HG03354 (cell line): ENCODE data around the gene TMEM235.
"Not testable (repeated sequence)": the region's sequence is repeated elsewhere in the genome, so short reads cannot be mapped to it uniquely, and the experiment has no call there.

Source experiments
- ATAC-seq: cut with Tn5 transposase; IDR thresholded peaks from one replicate; pipeline ENCODE4 v1.9.1; 2021; ENCODE audit warnings: mild to moderate bottlenecking; ENCODE audit not compliant: unreplicated experiment, poor library complexity, severe bottlenecking

The TMEM235 gene

DNA sequence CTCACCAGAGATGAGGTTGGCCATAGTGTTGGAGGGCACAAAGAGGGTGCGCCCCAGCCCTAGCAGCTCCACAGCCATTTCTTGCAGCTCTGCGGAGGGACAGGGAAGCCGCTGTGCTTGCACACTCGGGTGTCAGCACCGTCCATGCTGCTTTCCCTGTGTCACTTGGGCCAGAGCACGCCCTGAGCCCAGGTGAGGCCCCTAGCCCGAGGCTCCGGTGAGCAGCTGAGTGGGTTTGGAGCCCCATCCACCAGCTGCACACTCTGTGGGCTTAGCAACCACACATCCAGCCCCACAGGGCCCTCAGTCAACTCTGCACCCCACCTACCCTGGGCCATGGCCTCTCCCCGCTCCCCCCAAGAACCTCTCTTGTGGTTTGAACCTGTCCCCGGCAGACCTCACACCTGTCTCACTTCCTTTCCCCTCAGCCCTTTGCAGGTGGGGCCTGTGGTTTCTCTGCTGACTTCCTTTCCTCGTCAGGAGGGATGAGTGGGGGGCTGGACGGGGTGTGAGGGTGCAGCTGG, 20.7 kb downstream of the TMEM235 start:
- ATAC-seq: no peak

DNA sequence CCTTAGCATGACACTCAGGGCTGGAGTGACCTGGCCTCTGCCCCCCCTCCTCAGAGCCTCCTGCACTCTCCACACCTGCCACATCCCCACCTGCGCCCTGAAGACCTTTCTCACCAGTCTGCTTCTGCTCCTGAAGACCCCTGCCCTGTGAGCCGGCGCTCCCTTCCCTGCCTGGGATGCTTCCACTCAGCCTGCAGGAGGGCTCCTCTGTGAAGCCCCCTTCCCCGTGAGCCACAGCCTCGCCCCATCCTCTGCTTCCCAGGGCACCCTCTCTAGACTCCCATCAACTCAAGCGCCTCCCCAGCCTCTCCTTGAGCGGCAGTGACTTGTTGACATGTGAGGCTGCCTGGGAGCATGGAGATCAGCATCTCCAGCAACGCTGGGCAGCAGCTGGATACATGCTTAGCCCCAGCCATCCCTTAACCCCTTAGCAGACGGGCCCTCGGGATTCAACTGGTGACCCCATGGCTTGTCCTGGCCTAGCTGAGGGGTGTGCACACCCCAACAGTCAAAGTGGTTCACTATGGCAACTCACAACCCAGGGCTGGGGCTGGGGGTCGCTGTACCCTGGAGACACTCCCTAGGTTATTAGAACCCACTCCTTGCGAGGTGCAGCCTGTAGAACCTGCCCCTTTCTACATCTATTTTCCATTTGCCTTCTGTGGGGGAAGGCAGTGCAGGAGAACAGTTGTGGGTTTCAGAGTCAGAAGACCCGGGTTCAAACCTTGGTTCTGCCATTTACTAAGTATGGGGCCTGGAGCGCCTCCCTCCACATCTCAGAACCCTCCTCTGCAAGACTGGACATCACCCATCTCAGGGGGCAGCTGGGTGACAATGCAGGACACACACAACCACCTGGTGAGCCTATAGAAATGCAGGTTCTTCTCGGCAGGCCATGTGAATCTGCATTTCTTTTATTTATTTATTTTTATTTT, 21.5 kb downstream of the TMEM235 start:
- ATAC-seq: no peak

DNA sequence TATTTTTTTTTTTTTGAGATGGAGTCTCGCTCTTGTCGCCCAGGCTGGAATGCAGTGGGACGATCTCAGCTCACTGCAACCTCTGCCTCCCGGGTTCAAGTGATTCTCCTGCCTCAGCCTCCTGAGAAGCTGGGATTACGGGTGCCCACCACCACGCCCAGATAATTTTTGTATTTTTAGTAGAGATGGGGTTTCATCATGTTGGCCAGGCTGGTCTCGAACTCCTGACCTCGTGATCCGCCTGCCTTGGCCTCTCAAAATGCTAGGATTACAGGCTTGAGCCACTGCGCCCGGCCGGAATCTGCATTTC, 22.2 kb downstream of the TMEM235 start:
- not testable (repeated sequence) for ATAC-seq

DNA sequence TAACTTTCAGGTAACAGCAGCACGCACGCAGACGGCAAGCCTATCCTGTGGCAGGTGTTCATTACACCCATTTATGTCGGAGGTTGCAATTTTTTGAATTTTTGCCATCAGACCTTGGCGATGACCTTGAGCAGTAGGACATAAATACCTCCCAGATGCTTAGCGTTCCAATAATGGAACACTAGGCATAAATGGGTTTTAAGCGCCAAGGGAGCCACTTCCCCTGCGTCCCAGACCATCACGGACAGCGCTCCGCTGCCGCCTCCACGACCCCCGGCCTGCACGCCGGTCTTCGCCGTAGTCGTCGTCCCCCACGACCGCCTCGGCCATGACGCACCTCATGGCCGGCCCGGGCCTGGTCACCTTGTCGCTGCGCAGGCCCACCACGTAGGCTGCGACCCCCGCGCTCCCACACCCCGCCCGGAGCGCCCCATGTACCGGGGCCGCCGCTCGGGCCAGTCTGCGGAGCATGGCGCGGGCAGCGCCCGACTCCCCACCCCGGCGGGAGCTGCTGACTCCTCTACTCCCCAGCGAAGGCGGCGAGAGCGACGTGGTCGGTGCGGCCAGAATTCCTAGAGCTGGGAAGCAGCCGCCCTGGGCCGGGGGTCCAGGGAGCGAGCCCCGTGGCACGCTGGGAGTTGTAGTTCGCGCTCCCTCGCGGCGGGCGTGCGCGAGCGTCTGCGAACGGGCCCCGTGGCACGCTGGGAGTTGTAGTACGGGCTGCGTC, 22.7 kb downstream of the TMEM235 start:
- ATAC-seq: peak; percentile 51

DNA sequence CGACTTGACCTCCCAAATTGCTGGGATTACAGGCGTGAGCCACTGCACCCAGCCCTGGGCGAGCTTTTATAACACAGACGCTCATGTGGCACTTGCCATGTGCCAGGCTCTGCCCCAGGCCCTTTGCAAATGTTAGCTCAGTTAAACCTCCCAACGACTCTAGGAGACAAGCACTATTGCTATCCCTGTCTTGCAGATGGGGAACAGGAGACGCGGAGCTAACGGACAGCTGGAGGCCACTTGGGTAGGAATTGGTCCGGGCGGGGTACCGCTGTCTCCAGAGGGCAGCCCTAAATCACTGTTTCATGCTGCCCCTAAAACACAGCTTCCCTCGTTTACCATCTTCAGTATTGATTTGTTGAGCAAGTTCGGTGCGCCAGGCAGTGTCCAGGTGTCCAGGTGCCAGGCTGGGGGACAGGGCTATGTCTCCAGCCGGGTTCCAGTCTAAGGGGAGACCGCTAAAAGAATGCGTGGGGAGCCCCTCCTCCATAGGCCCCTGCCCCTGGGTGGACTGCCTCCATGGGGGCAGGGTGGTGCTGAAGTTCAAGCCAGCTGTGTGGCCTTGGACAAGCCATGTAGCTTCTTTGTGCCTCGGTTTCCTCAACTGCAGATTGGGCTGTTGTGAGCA, 23.7 kb downstream of the TMEM235 start:
- no peak for ATAC-seq

DNA sequence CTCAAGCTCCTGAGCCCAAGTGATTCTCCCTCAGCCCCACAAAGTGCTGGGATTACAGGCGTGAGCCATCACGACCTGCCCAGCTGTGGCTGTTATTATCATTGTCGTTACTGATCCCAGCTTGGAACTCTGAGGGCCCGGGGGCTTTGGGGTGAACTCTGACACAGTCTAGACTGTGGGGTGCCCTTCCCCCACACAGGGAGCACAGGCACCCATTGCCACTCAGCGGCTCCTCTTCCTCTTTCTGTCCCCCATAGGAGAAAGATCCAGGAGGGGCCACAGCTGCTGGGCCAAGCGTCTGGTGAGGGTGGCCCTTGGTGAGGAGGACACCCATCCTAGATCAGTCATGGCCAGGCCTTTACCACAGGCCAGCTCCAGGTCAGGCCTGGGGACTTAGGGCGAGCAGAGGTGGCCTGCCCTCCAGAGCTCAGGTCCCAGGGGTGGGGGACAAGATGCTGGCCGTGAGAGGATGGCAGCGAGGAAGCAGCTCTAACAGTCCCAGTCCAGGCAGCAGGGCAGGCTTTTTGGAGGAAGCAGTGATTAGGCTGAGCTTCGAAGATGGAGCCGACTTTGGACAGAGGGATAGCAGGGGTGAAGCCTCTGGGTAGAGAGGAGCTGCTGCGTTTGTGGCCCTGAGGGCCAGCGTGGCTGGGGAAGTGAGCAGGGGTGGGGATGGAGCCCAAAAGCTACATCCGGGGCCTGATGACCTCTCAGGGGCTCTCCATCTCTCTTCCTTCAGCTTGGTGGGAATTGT, 24.7 kb downstream of the TMEM235 start:
- ATAC-seq: no peak

DNA sequence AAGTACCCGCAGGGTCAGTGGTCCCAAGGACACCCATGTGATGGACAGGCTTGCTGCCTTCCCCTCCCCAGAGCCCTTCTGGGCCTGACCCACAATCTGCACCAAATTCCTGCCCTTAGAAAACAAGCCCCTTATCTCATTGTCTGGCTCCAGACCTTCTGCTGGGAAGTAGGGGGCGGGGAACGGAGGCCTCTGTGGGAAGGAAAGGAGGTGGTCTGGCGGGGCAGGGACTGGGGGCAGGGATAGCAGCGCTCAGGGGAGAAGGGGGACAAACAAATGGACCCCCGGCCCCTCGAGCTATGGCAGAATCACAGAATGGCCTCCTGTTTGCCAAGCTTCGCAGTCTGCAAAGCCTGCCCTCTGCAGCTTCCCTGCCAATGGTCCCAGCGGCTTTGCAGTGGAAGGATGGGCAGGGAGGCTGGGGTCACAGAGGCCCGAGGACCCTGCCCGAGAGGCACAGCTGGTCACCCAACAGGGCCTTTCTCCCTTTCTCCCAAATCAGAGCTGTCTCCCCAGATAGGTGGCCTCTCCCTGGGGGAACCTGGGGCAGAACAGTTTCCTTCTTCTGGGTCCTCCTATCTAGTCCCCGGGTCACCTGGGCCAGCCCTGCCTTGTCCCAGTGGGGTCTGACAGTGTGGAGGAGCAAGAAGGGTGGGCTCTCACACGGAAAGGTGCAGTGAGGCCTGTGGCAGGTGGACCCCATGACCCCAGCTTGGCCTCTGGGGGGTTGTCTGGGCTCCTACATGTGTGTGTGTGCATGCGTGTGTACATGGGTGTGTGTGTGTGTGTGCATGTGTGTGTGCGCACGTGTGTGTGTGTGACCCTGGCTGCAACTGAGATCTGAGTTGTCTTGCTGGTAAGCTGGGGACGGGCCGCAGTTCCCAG, 25.5 kb downstream of the TMEM235 start:
- ATAC-seq: no peak

DNA sequence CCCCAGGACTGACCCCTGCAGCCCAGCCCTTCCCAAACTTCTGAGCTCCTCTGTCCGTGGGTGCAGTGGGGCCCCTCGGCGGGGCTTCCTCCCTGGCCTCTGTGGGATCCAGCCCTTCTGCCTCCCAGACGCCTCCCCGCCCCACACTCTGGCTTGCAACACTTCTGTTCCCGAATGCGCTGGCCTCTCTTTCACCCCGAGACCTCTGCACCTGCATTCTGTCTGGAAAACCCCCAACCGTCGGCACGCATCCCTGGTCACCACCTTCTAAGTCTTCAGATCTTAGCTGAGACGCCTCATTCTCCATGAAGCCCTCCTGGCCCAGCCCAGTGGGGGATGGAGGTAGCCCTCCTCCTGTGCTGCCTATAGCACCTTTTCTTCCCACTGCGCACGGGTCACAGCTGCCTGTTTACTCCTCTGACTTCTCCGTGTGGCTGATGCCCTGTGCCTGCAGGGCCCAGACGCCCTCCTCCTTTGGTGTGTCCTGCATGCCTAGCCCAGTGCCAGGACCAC, 26.4 kb downstream of the TMEM235 start:
- ATAC-seq: no peak

DNA sequence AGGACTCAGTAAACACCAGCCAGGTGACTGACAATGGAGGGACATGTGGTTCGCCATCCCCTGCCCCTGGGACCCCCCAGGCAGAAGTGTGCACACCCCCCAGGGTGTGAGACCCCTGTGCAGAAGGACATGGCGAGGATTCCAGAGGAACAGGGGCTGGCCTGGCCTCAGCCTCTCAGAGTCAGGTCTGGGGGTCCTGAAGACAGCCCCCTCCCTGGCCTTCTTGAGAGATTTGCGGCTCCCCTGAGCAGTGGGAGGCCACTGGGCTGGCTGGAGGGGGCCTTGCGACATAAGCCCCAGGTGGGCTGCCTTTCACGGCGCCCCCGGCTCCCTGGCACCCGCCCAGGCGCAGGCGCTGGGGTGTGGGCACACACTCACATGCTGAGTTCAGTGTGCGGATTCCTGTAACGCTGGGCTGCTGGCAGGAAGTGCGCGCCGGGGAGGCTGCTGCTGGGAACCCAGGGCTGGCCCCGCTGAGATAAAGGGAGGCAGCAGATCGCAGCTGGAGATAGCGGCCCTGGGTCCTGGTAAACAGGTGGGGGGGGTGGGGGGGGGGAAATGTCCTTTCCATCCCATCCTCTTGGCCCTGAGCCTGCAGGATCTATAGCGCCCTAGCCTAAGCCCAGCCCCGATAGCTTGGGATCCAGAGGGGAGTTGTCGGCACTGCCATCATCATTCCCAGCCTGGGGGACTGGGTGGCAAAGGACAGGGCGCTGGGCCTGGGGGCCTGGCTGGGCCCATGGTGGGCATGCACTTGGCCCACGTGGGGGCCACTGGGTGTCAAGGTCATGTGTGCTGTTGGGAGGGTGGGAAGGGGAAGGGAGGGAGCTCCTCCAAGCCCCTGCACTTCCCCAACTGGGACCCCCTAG, 27.1 kb downstream of the TMEM235 start:
- no peak for ATAC-seq

DNA sequence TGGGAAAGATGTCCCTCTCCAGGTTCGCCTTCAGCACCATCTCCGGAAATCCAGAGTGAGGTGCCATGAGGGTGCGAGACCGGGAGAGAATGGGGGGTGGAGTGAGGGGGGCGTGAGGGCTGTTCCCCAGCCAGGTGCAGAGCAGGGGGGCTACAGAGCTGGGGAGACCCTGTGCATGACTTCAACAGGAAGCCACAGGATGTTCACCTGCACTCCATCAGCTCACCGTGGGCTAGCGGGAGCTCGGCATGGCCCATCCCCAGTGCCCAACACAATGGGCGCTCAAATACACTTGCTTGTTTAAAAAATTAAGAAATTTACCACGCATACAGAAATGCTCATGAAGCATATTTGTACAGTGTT, 27.7 kb downstream of the TMEM235 start:
- no peak for ATAC-seq

DNA sequence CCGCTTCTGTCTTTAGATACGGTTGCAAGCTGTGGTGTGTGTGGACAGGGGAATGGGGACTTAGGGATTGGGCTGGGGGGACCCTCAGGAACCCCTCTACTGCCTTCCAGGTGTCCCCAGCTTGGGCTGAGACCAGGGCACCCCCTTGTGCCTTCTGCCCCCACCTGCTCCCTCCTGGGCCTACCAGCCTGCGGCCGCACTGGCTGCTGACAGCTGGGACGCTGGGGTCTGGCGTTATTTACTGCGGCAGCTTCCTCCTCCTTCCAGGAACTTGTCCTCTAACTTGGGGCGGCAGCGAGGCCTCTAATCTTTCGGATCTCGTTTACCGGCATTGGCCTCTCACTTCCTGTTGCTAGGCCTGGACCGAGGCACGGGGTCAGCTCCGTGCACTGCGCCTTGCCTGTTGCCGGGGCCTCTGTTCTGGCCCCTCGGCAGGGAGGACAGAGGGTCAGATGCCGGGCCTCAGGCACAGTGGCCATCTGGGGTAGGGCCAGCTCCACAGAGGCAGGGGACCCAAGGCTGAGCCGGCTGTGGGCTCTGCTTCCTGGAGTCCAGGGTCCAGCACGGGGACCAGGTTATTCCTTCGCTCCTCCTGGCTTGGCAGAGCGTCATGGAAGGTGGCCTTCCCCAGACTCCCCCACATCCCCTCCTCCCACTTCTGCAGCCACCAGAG, 31.8 kb downstream of the TMEM235 start:
- ATAC-seq: no peak

DNA sequence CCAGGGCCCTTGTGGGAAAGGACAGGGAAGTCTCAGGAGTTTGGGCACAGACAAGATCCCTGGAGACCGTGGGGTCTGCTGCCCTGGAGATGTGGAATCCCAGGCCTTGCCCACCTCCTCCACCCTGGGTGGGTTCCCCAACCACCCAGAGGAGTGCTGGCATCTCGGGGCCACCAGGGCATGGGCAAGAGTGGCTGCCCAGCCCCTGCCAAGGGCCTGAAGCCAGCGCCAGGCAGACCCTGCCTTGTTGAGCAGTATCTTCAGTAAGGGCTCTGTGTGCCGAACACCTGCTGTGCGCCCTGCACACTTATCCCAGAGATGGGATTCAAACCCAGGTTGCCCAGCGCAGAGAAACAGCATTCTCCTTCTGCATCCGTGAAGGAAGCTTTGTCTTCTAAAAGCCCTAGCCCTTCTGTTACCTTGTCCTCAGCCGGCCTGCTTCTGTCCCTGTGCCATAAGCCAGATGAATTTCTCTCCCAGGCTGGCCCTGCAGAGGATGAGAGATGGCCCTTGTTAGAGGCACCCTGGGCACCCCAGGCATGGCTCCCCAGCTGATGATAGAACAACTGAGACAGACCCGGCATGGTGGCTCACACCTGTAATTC, 32.4 kb downstream of the TMEM235 start:
- no peak for ATAC-seq

DNA sequence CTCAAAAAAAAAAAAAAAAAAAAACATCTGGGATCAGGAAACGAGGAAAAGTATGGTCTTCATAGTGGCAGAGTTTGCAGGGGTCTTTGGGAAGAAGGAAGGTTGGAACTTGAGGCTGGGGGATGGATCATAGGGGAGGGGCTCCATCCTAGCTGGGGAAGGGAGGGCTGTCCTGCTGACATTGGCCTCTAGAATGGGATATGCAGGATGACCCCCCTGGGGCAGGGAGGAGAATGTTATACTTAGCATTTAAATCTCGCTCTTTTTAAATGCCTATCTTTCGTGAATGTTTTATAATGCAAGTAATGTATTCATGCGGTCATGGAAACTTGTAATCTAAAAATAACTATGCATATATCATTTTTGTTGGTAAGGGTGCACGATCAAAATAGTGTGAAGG, 33.2 kb downstream of the TMEM235 start:
- no peak for ATAC-seq

DNA sequence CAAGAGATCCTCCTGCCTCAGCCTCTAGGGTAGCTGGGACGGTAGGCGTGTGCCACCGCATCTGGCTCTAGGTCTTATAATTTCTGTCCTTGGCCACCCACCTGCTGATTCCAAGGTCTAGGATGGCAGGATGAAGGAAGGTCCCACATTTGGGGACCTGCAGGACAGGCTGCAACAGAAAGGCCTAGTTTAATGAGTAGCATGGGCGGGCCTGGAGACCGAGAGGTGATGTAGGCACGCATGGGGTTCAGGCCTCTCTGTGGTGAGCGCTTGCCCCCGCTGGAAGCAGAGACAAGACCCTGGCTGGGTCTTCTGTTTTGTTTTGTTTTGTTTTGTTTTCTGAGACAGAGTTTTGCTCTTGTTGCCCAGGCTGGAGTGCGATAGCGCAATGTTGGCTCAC, 33.7 kb downstream of the TMEM235 start:
- ATAC-seq: no peak

DNA sequence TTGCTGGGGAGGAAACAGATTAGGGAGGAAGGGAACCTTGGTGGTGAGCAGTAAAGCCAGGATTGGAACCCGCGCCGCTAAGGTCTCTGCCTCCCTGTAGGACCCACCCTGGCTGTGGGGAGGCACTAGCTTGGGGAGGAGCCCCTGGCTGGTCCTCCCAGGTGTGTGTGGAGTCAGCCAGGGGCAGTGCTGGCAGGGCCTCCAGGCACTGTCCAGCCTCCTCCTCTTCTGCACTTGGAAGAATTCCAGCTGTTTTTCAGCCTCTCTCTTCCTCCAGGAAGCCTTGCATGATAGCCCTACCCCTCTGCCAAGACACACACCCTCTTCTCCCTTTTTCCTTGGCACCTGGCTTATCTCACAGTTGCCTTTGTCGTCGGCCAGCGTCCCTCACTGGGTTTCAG, 34.8 kb downstream of the TMEM235 start:
- no peak for ATAC-seq

DNA sequence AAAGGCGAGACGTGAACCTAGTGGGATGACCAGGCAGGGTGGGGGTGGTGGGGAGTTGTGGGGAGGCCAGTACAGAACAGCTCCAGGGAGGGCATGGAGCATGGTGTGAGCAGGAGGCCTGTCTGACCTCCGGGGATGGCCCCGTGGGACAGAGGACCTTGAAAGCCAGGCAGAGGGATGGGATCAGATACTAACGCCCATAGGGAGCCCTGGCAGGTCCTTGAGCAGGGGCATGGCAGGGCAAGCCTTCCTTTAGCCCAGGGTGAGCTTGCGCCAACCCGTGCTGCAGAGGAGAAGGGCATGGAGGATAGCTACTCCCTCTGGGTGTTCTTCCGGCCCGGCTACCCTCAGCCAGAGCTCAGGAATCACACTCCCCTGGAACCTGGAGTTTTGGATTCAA, 35.3 kb downstream of the TMEM235 start:
- ATAC-seq: no peak
